ENCODE results near the gene CD1D. TPM values are rescaled to one million over a fixed set of nuclear protein-coding genes. Genes with fewer than 3 reads are reported as not detected.
"Not testable (repeated sequence)": the region's sequence is repeated elsewhere in the genome, so short reads cannot be mapped to it uniquely, and the experiment has no call there.

CD1D gene
- total RNA-seq, 1 donor from 2014 or later, result not detected

DNA sequence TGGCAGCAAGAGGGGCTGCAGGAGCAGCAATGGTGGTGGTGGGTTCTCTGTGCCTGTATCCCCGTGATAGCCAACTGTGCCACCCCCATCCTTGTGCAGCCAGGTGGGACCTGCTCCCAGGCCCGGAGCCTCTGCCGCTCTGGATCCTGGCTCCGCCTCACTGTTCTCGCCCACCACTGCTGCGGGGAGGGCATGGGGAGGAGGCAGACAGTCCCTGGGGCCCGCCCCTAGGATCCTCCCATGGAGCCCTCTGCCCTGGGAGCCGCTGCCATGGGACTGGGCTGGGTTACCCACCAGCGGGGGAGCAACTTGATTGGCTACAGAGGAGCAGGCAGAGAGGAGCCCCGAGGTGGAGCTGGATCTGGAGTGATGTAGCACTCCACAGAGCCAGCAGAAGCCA is 31.6 kb downstream of the CD1D start:
- intact Hi-C loops (cut with micrococcal nuclease), result no loop called here

GRCh38 chr1:158223445-158223844 is 42.8 kb downstream of the CD1D start:
- H3K27ac Mint-ChIP-seq; H3K36me3 Mint-ChIP-seq (ENCODE audit: low read depth); H3K4me1 Mint-ChIP-seq (ENCODE audit: low read depth); intact Hi-C loops (cut with micrococcal nuclease); DNase-seq (ENCODE audit: low spot score); H3K27me3 Mint-ChIP-seq (ENCODE audit: insufficient read depth); H3K4me3 Mint-ChIP-seq: not testable (repeated sequence)
- peaks cover 26% of the 10 kb centered on the region for H3K9me3 Mint-ChIP-seq

More for the DNA sequence above, 31.6 kb downstream of the CD1D start:
- H3K4me1 Mint-ChIP-seq (ENCODE audit: low read depth), result no peaks in the 10 kb centered on the region
- H3K9me3 Mint-ChIP-seq, result no peaks in the 10 kb centered on the region
- no peak overlapping the region for H3K27ac Mint-ChIP-seq
- no peak for DNase-seq (ENCODE audit: low spot score)
- H3K4me3 Mint-ChIP-seq, result no peak overlapping the region
- no peaks in the 10 kb centered on the region for H3K36me3 Mint-ChIP-seq (ENCODE audit: low read depth)
- peaks cover 18% of the 10 kb centered on the region for H3K27me3 Mint-ChIP-seq (ENCODE audit: insufficient read depth)

DNA sequence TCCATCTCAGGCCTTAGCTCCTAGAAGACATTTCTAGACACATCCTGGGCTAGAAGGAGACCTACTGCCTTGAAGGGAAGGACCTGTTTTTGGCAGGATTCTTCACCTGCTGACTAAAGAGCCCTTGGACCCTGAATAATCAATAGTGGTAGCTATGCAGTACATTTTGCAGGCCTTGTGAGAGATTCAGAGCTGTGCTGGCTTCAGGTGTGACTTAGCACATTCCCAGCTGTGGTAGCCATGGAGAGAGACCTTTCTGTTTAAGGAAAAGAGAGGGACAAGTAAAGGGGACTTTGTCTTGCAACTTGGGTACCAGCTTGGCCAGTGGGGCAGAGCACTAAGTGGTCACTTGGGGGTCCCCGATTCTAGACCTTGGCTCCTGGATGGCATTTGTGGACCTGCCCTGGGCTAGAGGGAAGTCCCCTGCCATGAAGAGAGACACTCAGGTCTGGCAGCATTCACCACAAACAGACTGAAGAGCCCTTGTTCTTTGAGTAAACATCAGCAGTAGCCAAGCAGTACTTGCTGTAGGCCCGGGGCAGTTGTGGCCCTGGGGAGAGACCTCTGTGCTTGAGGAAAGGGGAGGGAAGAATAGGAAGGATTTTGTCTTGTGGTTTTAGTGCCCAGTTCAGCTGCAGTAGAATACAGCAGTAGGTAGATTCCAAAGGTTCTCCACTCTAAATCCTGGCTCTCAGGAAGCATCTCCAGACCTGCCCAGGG is 47.4 kb downstream of the CD1D start:
- Mint-ChIP-seq H3K4me3 (no peak overlapping the region), H3K27me3 (ENCODE audit: insufficient read depth) (peaks cover 6% of the 10 kb centered on the region), H3K9me3 (peaks cover 16% of the 10 kb centered on the region), H3K4me1 (ENCODE audit: low read depth) (no peaks in the 10 kb centered on the region), H3K36me3 (ENCODE audit: low read depth) (no peaks in the 10 kb centered on the region), H3K27ac (no peak overlapping the region)
- DNase-seq (ENCODE audit: low spot score), result no peak
- intact Hi-C loops (cut with micrococcal nuclease), result no loop called here

Other genes starting within 250 kb of the CD1D start
- not detected in 2 replicates for gene KIRREL1, start 187.2 kb upstream of the CD1D start, total RNA-seq
- gene CD1A, start 73.5 kb downstream of the CD1D start, total RNA-seq, result not detected in 2 replicates
- 0.20 and 0.23 TPM in 2 replicates for gene CD1C, start 109.0 kb downstream of the CD1D start, total RNA-seq
- gene CD1B, start 150.6 kb downstream of the CD1D start, total RNA-seq, result not detected in 2 replicates
- gene CD1E, start 173.0 kb downstream of the CD1D start, total RNA-seq, result not detected in 2 replicates
- gene OR10T2, start 218.6 kb downstream of the CD1D start, total RNA-seq, result not detected in 2 replicates
- not detected in 2 replicates for gene OR10K2, start 245.3 kb downstream of the CD1D start, total RNA-seq